GM12892 (cell line): ENCODE measurements around the gene DDX10.

Source experiments
- POLR2A ChIP-seq: IDR thresholded peaks from 2 replicates; pipeline ENCODE4 v1.6.1; 2011; ENCODE audit warnings: low read depth, low read length, control low read depth
- POLR2AphosphoS5 ChIP-seq: IDR thresholded peaks from 2 replicates; pipeline ENCODE4 v1.6.1; 2011; ENCODE audit warnings: low read depth, low read length, control low read depth
- TAF1 ChIP-seq: IDR thresholded peaks from 2 replicates; pipeline ENCODE4 v1.6.1; 2011; ENCODE audit warnings: low read depth, mild to moderate bottlenecking, control low read depth, low read length, borderline replicate concordance

DNA sequence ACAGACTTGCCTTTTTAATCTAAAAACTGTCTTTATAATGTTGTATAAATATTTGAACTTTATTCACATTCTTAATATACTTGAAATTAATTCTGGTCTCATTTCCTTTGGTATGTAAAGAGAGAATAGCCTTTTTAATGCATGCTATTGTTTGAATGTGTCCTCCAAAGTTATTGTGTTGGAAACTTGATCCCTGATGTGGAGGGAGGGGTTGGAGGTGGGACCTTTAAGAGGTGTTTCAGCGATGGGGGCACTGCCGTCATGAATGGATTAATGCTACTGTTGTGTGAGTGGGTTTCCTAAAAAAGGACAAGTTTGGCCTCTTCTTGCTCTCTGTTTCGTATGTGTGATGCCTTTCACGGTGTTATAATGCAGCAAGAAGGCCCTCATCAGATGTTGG is 131.7 kb downstream of the DDX10 start:
- no peak for TF ChIP-seq POLR2AphosphoS5
- TF ChIP-seq POLR2A: no peak
- TF ChIP-seq TAF1: no peak
